SK-N-SH treated with all-trans-retinoic acid at 6 μM for 48 hours (cell line): Measurements from ENCODE around the gene SPECC1.

Experiments used
- ARNTL ChIP-seq: fragments of 450-650 bp; formaldehyde crosslinking; IDR thresholded peaks from 2 replicates; pipeline ENCODE4 v1.5.0; 2020; ENCODE audit warnings: low read depth, mild to moderate bottlenecking, moderate library complexity, borderline replicate concordance
- ESRRG ChIP-seq: fragments of 250-450 bp; sonication (Bioruptor Pico); IDR thresholded peaks from 2 replicates; pipeline ENCODE4 v1.6.1; 2021; ENCODE audit warnings: mild to moderate bottlenecking
- OSR1 ChIP-seq: fragments of 250-450 bp; sonication (Bioruptor Pico); IDR thresholded peaks from 2 replicates; pipeline ENCODE4 v1.8.0; 2022; ENCODE audit warnings: moderate library complexity, mild to moderate bottlenecking, inconsistent platforms
- TCF4 ChIP-seq: fragments of 250-450 bp; sonication (Bioruptor Pico); IDR thresholded peaks from 2 replicates; pipeline ENCODE4 v1.8.0; 2021; ENCODE audit warnings: mild to moderate bottlenecking, moderate library complexity, borderline replicate concordance
- ZFP3 ChIP-seq: fragments of 250-450 bp; sonication (Bioruptor Pico); IDR thresholded peaks from 2 replicates; pipeline ENCODE4 v1.5.0; 2020; ENCODE audit warnings: mild to moderate bottlenecking, moderate library complexity
- ZFP30 ChIP-seq: fragments of 450-650 bp; formaldehyde crosslinking; IDR thresholded peaks from 2 replicates; pipeline ENCODE4 v1.5.0; 2022; ENCODE audit warnings: mild to moderate bottlenecking, moderate library complexity
- ZNF565 ChIP-seq: fragments of 450-650 bp; formaldehyde crosslinking; conservative IDR thresholded peaks from 2 replicates; pipeline ENCODE4 v1.5.0; 2020; ENCODE audit warnings: low read depth, mild to moderate bottlenecking, moderate library complexity
- ZNF8 ChIP-seq: fragments of 450-650 bp; formaldehyde crosslinking; IDR thresholded peaks from 2 replicates; pipeline ENCODE4 v1.5.0; 2020; ENCODE audit warnings: mild to moderate bottlenecking, moderate library complexity
- TF ChIP-seq, protein P1 (sequence below): fragments of 250-450 bp; sonication (Bioruptor Pico); IDR thresholded peaks from 2 replicates; pipeline ENCODE4 v1.8.0; 2020; ENCODE audit warnings: mild to moderate bottlenecking, moderate library complexity, borderline replicate concordance

DNA sequence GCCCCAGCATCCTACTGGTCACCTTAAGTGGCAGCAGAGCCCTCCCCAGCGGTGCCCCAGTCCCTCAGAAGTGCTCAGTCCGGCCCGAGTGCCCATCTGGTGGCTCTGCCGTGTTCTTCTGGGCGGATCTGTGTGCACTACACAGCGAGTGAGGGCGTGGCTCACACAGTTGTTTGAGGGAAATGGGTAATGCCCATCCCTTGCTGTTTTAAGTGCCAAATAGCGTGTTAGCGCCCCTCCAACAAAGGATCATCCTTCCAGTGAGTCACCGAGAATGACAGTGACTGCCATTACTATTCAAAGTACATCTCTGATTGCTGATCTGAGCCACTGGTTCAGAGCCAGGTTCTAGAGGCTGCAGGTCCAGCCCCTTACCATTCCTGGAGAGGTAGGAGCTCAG is 306.2 kb downstream of the SPECC1 start:
- TF ChIP-seq ZFP30 (CRISPR knock-in tag) = no peak
- TF ChIP-seq OSR1 (CRISPR knock-in tag) = no peak
- TF ChIP-seq, protein P1, sequence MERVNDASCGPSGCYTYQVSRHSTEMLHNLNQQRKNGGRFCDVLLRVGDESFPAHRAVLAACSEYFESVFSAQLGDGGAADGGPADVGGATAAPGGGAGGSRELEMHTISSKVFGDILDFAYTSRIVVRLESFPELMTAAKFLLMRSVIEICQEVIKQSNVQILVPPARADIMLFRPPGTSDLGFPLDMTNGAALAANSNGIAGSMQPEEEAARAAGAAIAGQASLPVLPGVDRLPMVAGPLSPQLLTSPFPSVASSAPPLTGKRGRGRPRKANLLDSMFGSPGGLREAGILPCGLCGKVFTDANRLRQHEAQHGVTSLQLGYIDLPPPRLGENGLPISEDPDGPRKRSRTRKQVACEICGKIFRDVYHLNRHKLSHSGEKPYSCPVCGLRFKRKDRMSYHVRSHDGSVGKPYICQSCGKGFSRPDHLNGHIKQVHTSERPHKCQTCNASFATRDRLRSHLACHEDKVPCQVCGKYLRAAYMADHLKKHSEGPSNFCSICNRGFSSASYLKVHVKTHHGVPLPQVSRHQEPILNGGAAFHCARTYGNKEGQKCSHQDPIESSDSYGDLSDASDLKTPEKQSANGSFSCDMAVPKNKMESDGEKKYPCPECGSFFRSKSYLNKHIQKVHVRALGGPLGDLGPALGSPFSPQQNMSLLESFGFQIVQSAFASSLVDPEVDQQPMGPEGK = no peak
- TF ChIP-seq ZFP3 (CRISPR knock-in tag) = no peak
- no peak for TF ChIP-seq TCF4
- TF ChIP-seq ZNF565 (CRISPR knock-in tag) = no peak
- no peak for TF ChIP-seq ARNTL
- TF ChIP-seq ESRRG (CRISPR knock-in tag) = no peak
- TF ChIP-seq ZNF8 (CRISPR knock-in tag) = no peak
